IPS-18a (cell line): Measurements from ENCODE around the gene MYO18A.

Source experiments
- H3K27ac ChIP-seq: one replicate; pipeline ENCODE4 v1.5.1; 2013; ENCODE audit warnings: low read length
- H3K27me3 ChIP-seq: one replicate; pipeline ENCODE4 v1.6.1; 2013; ENCODE audit warnings: mild to moderate bottlenecking, low read length; ENCODE audit not compliant: control insufficient read depth, insufficient read depth
- H3K36me3 ChIP-seq: one replicate; pipeline ENCODE4 v1.6.1; 2013; ENCODE audit warnings: low read depth, low read length; ENCODE audit not compliant: control insufficient read depth
- H3K4me1 ChIP-seq: one replicate; pipeline ENCODE4 v1.6.1; 2013; ENCODE audit warnings: low read depth, low read length; ENCODE audit not compliant: control insufficient read depth
- H3K4me3 ChIP-seq: one replicate; pipeline ENCODE4 v1.5.1; 2013; ENCODE audit warnings: low read length
- H3K9ac ChIP-seq: one replicate; pipeline ENCODE4 v1.6.1; 2013; ENCODE audit warnings: mild to moderate bottlenecking, low read length, moderate library complexity
- H3K9me3 ChIP-seq: one replicate; pipeline ENCODE4 v1.6.1; 2013; ENCODE audit warnings: low read depth, low read length; ENCODE audit not compliant: control insufficient read depth

Gene MYO18A

GRCh38 chr17:29126268-29126930 lies 53.8 kb downstream of the MYO18A start:
- H3K27me3 ChIP-seq = no peaks in the 10 kb centered on the region
- H3K9ac ChIP-seq = no peak overlapping the region
- H3K9me3 ChIP-seq = no peaks in the 10 kb centered on the region
- no peaks in the 10 kb centered on the region for H3K4me1 ChIP-seq
- H3K4me3 ChIP-seq = no peak overlapping the region
- no peak overlapping the region for H3K27ac ChIP-seq
- no peaks in the 10 kb centered on the region for H3K36me3 ChIP-seq

GRCh38 chr17:29125651-29126050 lies 54.5 kb downstream of the MYO18A start:
- peaks cover 5% of the 10 kb centered on the region for H3K36me3 ChIP-seq
- no peak overlapping the region for H3K9ac ChIP-seq

GRCh38 chr17:29124925-29125273 lies 55.3 kb downstream of the MYO18A start:
- no peak overlapping the region for H3K27ac ChIP-seq
- H3K36me3 ChIP-seq = peaks cover 5% of the 10 kb centered on the region
- no peak overlapping the region for H3K9ac ChIP-seq
- H3K4me1 ChIP-seq = no peaks in the 10 kb centered on the region
- no peaks in the 10 kb centered on the region for H3K27me3 ChIP-seq
- H3K4me3 ChIP-seq = no peak overlapping the region
- no peaks in the 10 kb centered on the region for H3K9me3 ChIP-seq

More at GRCh38 chr17:29125651-29126050, 54.5 kb downstream of the MYO18A start:
- Histone ChIP-seq H3K27me3 (no peaks in the 10 kb centered on the region), H3K27ac (no peak overlapping the region), H3K4me3 (no peak overlapping the region), H3K4me1 (no peaks in the 10 kb centered on the region), H3K9me3 (no peaks in the 10 kb centered on the region)

GRCh38 chr17:29124135-29124924 lies 55.9 kb downstream of the MYO18A start:
- Histone ChIP-seq H3K27ac (no peak overlapping the region), H3K9ac (no peak overlapping the region), H3K9me3 (no peaks in the 10 kb centered on the region), H3K27me3 (no peaks in the 10 kb centered on the region), H3K36me3 (peaks cover 5% of the 10 kb centered on the region), H3K4me1 (no peaks in the 10 kb centered on the region), H3K4me3 (no peak overlapping the region)

- Histone ChIP-seq H3K4me1 (no peaks in the 10 kb centered on the region), H3K27ac (no peak overlapping the region), H3K9me3 (no peaks in the 10 kb centered on the region), H3K27me3 (no peaks in the 10 kb centered on the region), H3K9ac (no peak overlapping the region), H3K4me3 (no peak overlapping the region), H3K36me3 (peaks cover 8% of the 10 kb centered on the region)
Observed at GRCh38 chr17:29123111-29123510, 57.1 kb downstream of the MYO18A start.

GRCh38 chr17:29121442-29121841 lies 58.8 kb downstream of the MYO18A start:
- Histone ChIP-seq H3K4me3 (no peak overlapping the region), H3K27ac (no peak overlapping the region)

GRCh38 chr17:29120433-29120832 lies 59.8 kb downstream of the MYO18A start:
- Histone ChIP-seq H3K4me3 (no peak overlapping the region), H3K36me3 (peaks cover 8% of the 10 kb centered on the region), H3K9ac (no peak overlapping the region), H3K9me3 (no peaks in the 10 kb centered on the region), H3K27me3 (no peaks in the 10 kb centered on the region), H3K27ac (no peak overlapping the region), H3K4me1 (no peaks in the 10 kb centered on the region)

More at GRCh38 chr17:29121442-29121841, 58.8 kb downstream of the MYO18A start:
- Histone ChIP-seq H3K9ac (no peak overlapping the region), H3K9me3 (no peaks in the 10 kb centered on the region), H3K36me3 (peaks cover 8% of the 10 kb centered on the region), H3K27me3 (no peaks in the 10 kb centered on the region), H3K4me1 (no peaks in the 10 kb centered on the region)

- Histone ChIP-seq H3K27ac (no peak overlapping the region), H3K4me3 (no peak overlapping the region), H3K9ac (no peak overlapping the region), H3K27me3 (no peaks in the 10 kb centered on the region), H3K9me3 (no peaks in the 10 kb centered on the region), H3K4me1 (no peaks in the 10 kb centered on the region), H3K36me3 (peaks cover 8% of the 10 kb centered on the region)
Observed at GRCh38 chr17:29119265-29119664, 60.9 kb downstream of the MYO18A start.

- no peak overlapping the region for H3K9ac ChIP-seq
- no peak overlapping the region for H3K4me3 ChIP-seq
- H3K36me3 ChIP-seq = peaks cover 8% of the 10 kb centered on the region
- H3K9me3 ChIP-seq = no peaks in the 10 kb centered on the region
- H3K27ac ChIP-seq = no peak overlapping the region
- H3K27me3 ChIP-seq = no peaks in the 10 kb centered on the region
- no peaks in the 10 kb centered on the region for H3K4me1 ChIP-seq
Observed at GRCh38 chr17:29116804-29117753, 63.1 kb downstream of the MYO18A start.

GRCh38 chr17:29115961-29116803 lies 64.0 kb downstream of the MYO18A start:
- Histone ChIP-seq H3K36me3 (peaks cover 8% of the 10 kb centered on the region), H3K27ac (no peak overlapping the region), H3K4me3 (no peak overlapping the region), H3K9ac (no peak overlapping the region), H3K4me1 (no peaks in the 10 kb centered on the region), H3K27me3 (no peaks in the 10 kb centered on the region), H3K9me3 (no peaks in the 10 kb centered on the region)
